CD14-positive monocyte (primary cell): Measurements from ENCODE around the gene WDSUB1. TPM values are rescaled to one million over a fixed set of nuclear protein-coding genes. Genes with fewer than 3 reads are reported as not detected.
A peak's percentile ranks its signal among the peaks of the same experiment; 100 is the strongest.

Experiments
- DNase-seq, 3 donors: peaks; one replicate each; pipeline ENCODE4 v3.0.0-alpha.2; 2011 to 2022
- H2AFZ ChIP-seq: 2 replicates; pipeline ENCODE4 v1.6.0; 2012; ENCODE audit warnings: mild to moderate bottlenecking, low read depth, low read length, inconsistent platforms; ENCODE audit not compliant: insufficient read depth, poor library complexity, severe bottlenecking
- H3K27ac ChIP-seq, 2 donors: 1 replicate in 1 of 2; 2 replicates in 1 of 2; pipeline ENCODE4 v1.5.1; 2012 to 2013; ENCODE audit warnings: low read length in 2 of 2, control low read depth in 1 of 2, inconsistent platforms in 1 of 2, low read depth in 1 of 2, mild to moderate bottlenecking in 1 of 2
- H3K27me3 ChIP-seq, 2 donors: one replicate each; pipeline versions ENCODE4 v1.6.0 to v1.6.1; 2011 to 2013; ENCODE audit warnings: low read length in 2 of 2; ENCODE audit not compliant: control insufficient read depth in 2 of 2, insufficient read depth in 2 of 2
- H3K36me3 ChIP-seq, 2 donors: replicated peaks in 1 of 2; 1 replicate in 1 of 2; 2 replicates in 1 of 2; pipeline versions ENCODE4 v1.5.1 to v1.6.1; 2012 to 2013; ENCODE audit warnings: low read length in 2 of 2, control low read depth in 1 of 2, inconsistent platforms in 1 of 2, mild to moderate bottlenecking in 1 of 2; ENCODE audit not compliant: insufficient read depth in 2 of 2, control insufficient read depth in 1 of 2
- H3K4me1 ChIP-seq, 2 donors: 1 replicate in 1 of 2; 2 replicates in 1 of 2; pipeline versions ENCODE4 v1.5.1 to v1.6.1; 2012 to 2013; ENCODE audit warnings: low read length in 2 of 2, control low read depth in 1 of 2, inconsistent platforms in 1 of 2, mild to moderate bottlenecking in 1 of 2, moderate library complexity in 1 of 2; ENCODE audit not compliant: insufficient read depth in 2 of 2, control insufficient read depth in 1 of 2
- H3K4me2 ChIP-seq: replicated peaks from 2 replicates; pipeline ENCODE3; 2012; ENCODE audit warnings: low read length, moderate library complexity, mild to moderate bottlenecking; ENCODE audit not compliant: poor library complexity, severe bottlenecking; ENCODE audit errors: extremely low read depth
- H3K4me3 ChIP-seq, 3 experiments: fragments of 200-600 bp in 1 of 3; sonication (generic) in 1 of 3; replicated peaks in 1 of 3; 1 replicate in 2 of 3; 2 replicates in 1 of 3; pipeline ENCODE4 v1.5.1; 2011 to 2013; ENCODE audit warnings: low read length in 3 of 3, mild to moderate bottlenecking in 3 of 3, control low read depth in 2 of 3, low read depth in 2 of 3, inconsistent platforms in 1 of 3, moderate library complexity in 1 of 3
- H3K79me2 ChIP-seq: 2 replicates; pipeline ENCODE4 v1.6.0; 2012; ENCODE audit warnings: mild to moderate bottlenecking, control low read depth, inconsistent platforms, low read length, moderate library complexity; ENCODE audit not compliant: insufficient read depth
- H3K9ac ChIP-seq: 2 replicates; pipeline ENCODE4 v1.6.0; 2017; ENCODE audit warnings: low read length, mild to moderate bottlenecking; ENCODE audit not compliant: insufficient read depth, poor library complexity, severe bottlenecking
- H3K9me3 ChIP-seq, 2 donors: replicated peaks in 1 of 2; 1 replicate in 1 of 2; 2 replicates in 1 of 2; pipeline versions ENCODE4 v1.5.1 to v1.6.1; 2012 to 2013; ENCODE audit warnings: low read length in 2 of 2, control low read depth in 1 of 2; ENCODE audit not compliant: control insufficient read depth in 1 of 2, insufficient read depth in 1 of 2
- H4K20me1 ChIP-seq: 2 replicates; pipeline ENCODE4 v1.6.0; 2012; ENCODE audit warnings: mild to moderate bottlenecking, low read length, control low read depth, moderate library complexity; ENCODE audit not compliant: insufficient read depth
- H3K27ac Mint-ChIP-seq, 7 donors: one replicate each; pipeline ENCODE4 v1.8.0; 2020; ENCODE audit warnings: mild to moderate bottlenecking in 7 of 7, mixed read lengths in 7 of 7, moderate library complexity in 6 of 7, inconsistent platforms in 2 of 7
- H3K27me3 Mint-ChIP-seq, 3 donors: one replicate each; pipeline ENCODE4 v1.8.0; 2021 to 2022; ENCODE audit warnings: low read depth in 3 of 3, mild to moderate bottlenecking in 3 of 3, mixed read lengths in 3 of 3, moderate library complexity in 3 of 3, inconsistent platforms in 1 of 3
- H3K36me3 Mint-ChIP-seq, 2 donors: one replicate each; pipeline ENCODE4 v1.8.0; 2020; ENCODE audit warnings: mixed read lengths in 2 of 2, inconsistent platforms in 1 of 2, mild to moderate bottlenecking in 1 of 2
- H3K4me1 Mint-ChIP-seq: one replicate; pipeline ENCODE4 v1.8.0; 2020; ENCODE audit warnings: mild to moderate bottlenecking, mixed read lengths
- H3K4me3 Mint-ChIP-seq, 2 donors: one replicate each; pipeline ENCODE4 v1.8.0; 2020; ENCODE audit warnings: mild to moderate bottlenecking in 2 of 2, mixed read lengths in 2 of 2, moderate library complexity in 1 of 2
- H3K9me3 Mint-ChIP-seq, 7 donors: one replicate each; pipeline ENCODE4 v1.8.0; 2020 to 2022; ENCODE audit warnings: mixed read lengths in 7 of 7, mild to moderate bottlenecking in 6 of 7, moderate library complexity in 6 of 7, inconsistent platforms in 2 of 7
- CTCF ChIP-seq: fragments of 200-600 bp; IDR thresholded peaks from one replicate; pipeline ENCODE4 v1.8.0; 2022; ENCODE audit warnings: antibody characterized with exemption, mild to moderate bottlenecking
- WGBS: methylation state at CpG from one replicate; pipeline ENCODE4 v1.1.5; 2013; ENCODE audit warnings: missing lambda C conversion rate; ENCODE audit not compliant: insufficient coverage; 5-methylcytosine and 5-hydroxymethylcytosine counted together
- intact Hi-C, 2 donors: fragments of 100-400 bp; cut with micrococcal nuclease; formaldehyde crosslinking; loops; one replicate each; pipeline versions ENCODE4 v1.15.0 to v1.15.1; 2023
- polyA plus RNA-seq, 3 donors: library from polyadenylated mRNA; depleted of rRNA in 1 of 3; unstranded in 2 of 3; stranded (reverse) in 1 of 3; fragments of 300-500 nt in 2 of 3; fragments of >200 nt in 1 of 3; fragmentation: Illumina TruSeq in 2 of 3; gene quantifications; 1 replicate in 2 of 3; 2 replicates in 1 of 3; pipeline ENCODE4 v1.2.3, GENCODE V29; 2012 to 2021

WDSUB1 gene
- polyA plus RNA-seq, 3 donors: 9.4 to 17.8 (median 10.1) TPM

DNA sequence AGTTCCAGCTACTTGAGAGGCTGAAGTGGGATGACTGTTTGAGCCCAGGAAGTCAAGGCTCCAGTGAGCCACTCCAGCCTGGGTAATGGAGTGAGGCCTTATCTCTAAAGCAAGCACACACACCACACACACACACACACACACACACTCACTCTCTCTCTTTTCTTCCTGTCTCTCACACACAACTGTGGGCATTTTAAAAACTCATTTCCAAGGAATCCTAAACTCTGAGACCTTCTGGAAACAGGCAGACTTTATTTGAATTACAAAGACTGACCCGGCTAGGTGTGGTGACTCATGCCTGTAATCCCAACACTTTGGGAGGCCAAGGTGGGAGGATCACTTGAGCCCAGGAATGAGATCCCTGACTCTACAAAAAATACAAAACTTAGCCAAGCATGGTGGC, 21.3 kb downstream of the WDSUB1 start:
- no peak for TF ChIP-seq CTCF
- Histone ChIP-seq H3K9me3 (no peaks in the 10 kb centered on the region), H3K9ac (no peak overlapping the region), H2AFZ (no peak overlapping the region), H3K4me3 (no peak overlapping the region), H3K27me3 (no peaks in the 10 kb centered on the region), H3K4me2 (no peak overlapping the region), H3K36me3 (peaks cover 6 to 42% of the 10 kb centered on the region in 2 donors), H4K20me1 (no peaks in the 10 kb centered on the region), H3K79me2 (peaks cover 3% of the 10 kb centered on the region), H3K27ac (no peak overlapping the region), H3K4me1 (no peaks in the 10 kb centered on the region)
- H3K4me1 Mint-ChIP-seq: no peaks in the 10 kb centered on the region
- peaks cover 51 to 64% of the 10 kb centered on the region in 2 donors for H3K36me3 Mint-ChIP-seq
- intact Hi-C loops: no loop called here
- peak overlapping the region in 2 of 7 donors; percentile 6 to 10 for H3K27ac Mint-ChIP-seq
- H3K27me3 Mint-ChIP-seq: no peaks in the 10 kb centered on the region
- WGBS: 100% methylated on average over 1 of the region's 1 CpG
- no peak for DNase-seq
- H3K9me3 Mint-ChIP-seq: peaks cover 0 to 2% (median 0%) of the 10 kb centered on the region in 7 donors
- H3K4me3 Mint-ChIP-seq: no peak overlapping the region

- 92% methylated on average over 5 of the region's 5 CpGs for WGBS
- Histone ChIP-seq H3K79me2 (peaks cover 3% of the 10 kb centered on the region), H2AFZ (no peak overlapping the region), H3K9me3 (no peaks in the 10 kb centered on the region), H3K27ac (no peak overlapping the region), H3K36me3 (peaks cover 17 to 53% of the 10 kb centered on the region in 2 donors), H3K27me3 (no peaks in the 10 kb centered on the region), H3K4me2 (no peak overlapping the region), H3K4me1 (no peaks in the 10 kb centered on the region), H4K20me1 (no peaks in the 10 kb centered on the region), H3K4me3 (no peak overlapping the region), H3K9ac (no peak overlapping the region)
- no peak for DNase-seq
- intact Hi-C loops: no loop called here
- no peaks in the 10 kb centered on the region for H3K27me3 Mint-ChIP-seq
- H3K4me1 Mint-ChIP-seq: no peaks in the 10 kb centered on the region
- H3K4me3 Mint-ChIP-seq: no peak overlapping the region
- peaks cover 49 to 56% of the 10 kb centered on the region in 2 donors for H3K36me3 Mint-ChIP-seq
- H3K27ac Mint-ChIP-seq: peak overlapping the region in 1 of 7 donors; percentile 1
- peaks cover 0 to 2% (median 0%) of the 10 kb centered on the region in 7 donors for H3K9me3 Mint-ChIP-seq
- TF ChIP-seq CTCF: no peak
Observed at GRCh38 chr2:159262904-159263303, 23.6 kb downstream of the WDSUB1 start.
